GM19468 (cell line): ENCODE measurements around the gene SLC44A1.

Experiments used
- ATAC-seq: cut with Tn5 transposase; IDR thresholded peaks from one replicate; pipeline ENCODE4 v1.9.1; 2021; ENCODE audit warnings: mild to moderate bottlenecking, moderate library complexity, moderate number of reproducible peaks; ENCODE audit not compliant: unreplicated experiment; ENCODE audit errors: extremely low read depth

SLC44A1 gene

GRCh38 chr9:105296445-105296844 is 52.0 kb downstream of the SLC44A1 start:
- ATAC-seq: no peak

GRCh38 chr9:105296877-105297287 is 52.4 kb downstream of the SLC44A1 start:
- no peak for ATAC-seq

DNA sequence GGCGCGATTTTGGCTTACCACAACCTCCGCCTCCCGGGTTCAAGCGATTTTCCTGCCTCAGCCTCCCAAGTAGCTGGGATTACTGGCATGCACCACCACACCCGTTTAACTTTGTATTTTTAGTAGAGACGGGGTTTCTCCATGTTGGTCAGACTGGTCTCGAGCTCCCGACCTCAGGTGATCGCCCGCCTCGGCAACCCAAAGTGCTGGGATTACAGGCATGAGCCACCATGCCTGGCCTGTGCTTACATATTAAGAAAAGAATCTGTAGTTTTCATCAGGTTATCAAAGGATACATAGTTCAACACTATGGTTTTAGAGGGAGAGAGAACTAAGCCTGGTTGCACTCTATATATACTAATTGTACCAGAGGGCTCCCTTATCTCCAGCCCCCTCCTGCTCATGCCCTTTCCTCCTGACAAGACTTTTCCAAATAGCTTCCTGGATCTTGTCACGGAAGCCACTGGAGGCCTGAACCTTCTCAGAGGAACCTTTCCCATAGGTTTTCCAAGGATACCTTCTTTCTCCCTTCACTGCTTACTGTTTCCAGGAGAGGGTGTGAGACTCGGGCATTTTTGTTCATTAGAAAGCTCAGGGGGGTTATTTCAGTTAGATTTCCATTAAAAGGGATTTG is 53.1 kb downstream of the SLC44A1 start:
- no peak for ATAC-seq

DNA sequence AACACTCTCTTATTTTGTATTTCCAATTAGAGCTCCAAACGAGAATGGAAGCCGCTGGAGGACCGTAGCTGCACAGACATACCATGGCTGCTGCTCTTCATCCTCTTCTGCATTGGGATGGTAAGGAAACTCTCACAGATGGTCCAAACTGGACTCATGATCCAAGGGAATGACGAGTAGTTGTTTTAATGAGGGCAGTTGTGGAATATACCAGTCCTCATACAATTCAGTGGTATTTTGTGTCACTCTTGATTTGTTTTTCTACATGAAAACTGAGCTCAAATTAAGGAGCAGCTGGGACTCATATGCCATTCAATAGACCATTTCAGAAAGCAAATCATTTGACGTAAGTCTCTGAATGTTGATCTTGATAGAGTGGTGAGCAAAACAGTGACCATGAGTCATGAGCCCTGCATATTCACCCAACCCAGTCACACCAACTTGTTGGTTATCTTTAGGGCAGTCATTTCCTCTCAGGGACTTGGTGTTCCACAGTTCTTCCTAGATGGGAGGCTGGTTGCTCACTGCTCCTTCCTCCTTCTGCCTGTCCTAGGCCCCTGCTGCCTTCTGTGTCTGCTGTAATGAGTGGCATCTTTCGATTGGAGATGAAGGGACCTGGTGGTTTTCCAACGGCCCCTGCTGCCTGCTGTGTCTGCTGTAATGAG is 54.9 kb downstream of the SLC44A1 start:
- no peak for ATAC-seq

- no peak for ATAC-seq
Observed at GRCh38 chr9:105302728-105303127, 58.3 kb downstream of the SLC44A1 start.

GRCh38 chr9:105305856-105306255 is 61.4 kb downstream of the SLC44A1 start:
- ATAC-seq: no peak

DNA sequence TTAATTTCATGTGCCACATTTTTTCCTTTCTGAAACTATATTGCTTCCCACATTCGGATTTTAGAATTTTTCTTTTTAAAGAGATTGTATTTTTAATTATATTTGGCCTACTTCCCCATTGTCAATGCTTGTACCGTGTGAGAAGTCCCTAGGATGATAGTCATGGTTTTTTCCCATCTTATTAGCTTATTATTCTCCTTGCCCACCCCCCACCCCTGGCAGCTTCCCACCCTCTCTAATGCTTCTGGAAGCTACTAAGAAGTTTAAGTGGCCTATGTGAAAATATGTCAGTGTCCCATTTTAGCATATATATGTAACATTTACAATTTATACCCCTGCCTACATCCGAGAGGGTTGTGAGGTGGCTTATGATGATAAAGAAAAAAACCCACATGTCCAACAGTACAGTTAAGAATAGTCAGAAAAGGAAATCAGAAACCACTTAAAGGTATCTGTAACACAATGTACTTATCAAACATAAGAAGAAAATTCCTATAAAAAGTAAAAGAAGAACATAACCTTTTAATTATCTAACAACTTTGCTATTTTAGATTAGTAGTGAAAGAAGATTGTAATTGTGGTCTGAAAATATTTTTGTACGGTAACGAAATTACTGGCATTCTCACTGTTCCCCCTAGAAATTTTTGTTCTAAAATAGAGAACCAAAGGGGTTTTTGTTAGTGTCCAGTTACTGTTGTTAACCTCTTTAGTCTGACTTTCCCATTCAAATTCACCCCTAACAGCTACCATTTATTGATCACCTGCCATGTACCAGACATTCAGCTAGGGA is 62.1 kb downstream of the SLC44A1 start:
- no peak for ATAC-seq

- no peak for ATAC-seq
Observed at GRCh38 chr9:105307591-105308130, 63.2 kb downstream of the SLC44A1 start.

- ATAC-seq: no peak
Observed at GRCh38 chr9:105308461-105309341, 64.2 kb downstream of the SLC44A1 start.

DNA sequence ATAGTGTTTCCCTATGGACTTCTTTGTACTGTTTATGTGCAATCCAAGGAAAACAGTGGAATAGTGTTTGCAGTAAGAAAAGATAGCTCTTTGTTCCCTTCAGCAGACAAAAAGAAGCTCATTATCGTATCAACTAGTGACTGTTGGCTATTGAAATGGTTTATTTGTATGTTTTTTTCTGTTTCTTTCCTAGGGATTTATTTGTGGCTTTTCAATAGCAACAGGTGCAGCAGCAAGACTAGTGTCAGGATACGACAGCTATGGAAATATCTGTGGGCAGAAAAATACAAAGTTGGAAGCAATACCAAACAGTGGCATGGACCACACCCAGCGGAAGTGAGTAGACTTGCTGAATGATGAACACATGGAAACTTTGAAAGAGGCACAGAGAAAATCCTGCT is 65.1 kb downstream of the SLC44A1 start:
- ATAC-seq: no peak

DNA sequence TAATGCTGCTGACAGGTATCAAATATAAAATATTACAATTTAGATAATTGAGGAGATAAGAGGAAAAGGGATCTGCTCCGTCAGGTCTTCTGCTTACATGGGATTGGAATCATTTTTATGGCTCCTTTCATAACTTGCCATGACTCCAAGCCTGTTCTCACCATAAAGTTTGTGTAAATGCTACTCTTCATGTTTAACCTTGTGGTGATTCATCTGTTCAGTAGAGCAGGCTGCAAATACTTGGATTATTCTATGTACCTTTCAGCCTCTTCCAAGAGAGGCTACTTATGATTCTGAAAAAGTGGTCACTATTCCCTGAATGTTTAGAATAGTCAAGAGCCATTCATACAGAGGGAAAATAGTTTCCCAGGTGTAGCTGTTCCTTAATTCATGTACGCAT is 66.9 kb downstream of the SLC44A1 start:
- no peak for ATAC-seq

GRCh38 chr9:105313238-105313637 is 68.8 kb downstream of the SLC44A1 start:
- no peak for ATAC-seq

DNA sequence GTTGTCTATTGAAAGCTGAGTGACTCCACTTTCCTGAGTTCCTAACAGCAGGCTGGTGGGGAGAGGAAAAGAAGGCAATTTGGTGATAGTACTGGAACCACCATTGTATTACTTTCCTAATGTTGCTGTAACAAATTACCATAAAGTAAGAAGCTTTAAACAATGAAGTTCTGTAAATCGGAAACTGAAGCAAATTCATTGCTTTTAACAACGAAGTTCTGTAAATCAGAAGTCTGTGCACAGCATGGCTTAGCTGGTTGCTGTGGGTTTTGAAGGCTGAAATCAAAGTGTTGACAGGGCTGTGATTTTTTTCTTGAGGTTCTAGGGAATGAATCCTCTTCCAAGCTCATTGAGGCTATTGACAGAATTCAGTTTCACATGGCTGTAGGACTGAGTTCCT is 72.3 kb downstream of the SLC44A1 start:
- ATAC-seq: no peak

- no peak for ATAC-seq
Observed at GRCh38 chr9:105318729-105319191, 74.3 kb downstream of the SLC44A1 start.

DNA sequence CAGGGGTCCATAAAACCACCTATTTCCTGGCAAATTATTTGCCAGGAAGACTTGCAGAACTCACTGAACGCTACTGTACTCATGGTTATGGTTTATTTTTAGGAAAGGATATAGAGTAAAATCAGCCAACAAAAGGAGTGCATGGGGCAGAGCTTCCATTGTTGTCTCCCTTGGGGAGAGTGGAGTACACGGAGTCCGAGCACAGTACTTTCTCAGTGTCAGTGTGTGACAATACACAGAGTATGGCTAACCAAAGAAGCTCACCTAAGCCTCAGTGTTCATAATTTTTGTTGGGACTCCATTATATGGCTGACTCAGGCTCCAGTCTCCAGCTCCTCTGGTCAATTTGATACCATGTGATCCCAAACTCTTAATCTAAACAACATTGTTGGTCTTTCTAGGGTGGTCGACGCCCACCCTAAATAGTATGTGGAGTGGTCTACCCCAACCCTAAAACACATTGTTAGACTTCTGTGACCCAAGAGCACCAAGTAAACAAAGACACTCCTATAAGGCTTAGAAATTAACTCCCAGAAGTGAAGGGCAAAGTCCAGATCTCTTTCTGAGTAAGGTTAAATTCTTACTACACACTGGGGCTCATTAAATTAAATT is 74.9 kb downstream of the SLC44A1 start:
- no peak for ATAC-seq

DNA sequence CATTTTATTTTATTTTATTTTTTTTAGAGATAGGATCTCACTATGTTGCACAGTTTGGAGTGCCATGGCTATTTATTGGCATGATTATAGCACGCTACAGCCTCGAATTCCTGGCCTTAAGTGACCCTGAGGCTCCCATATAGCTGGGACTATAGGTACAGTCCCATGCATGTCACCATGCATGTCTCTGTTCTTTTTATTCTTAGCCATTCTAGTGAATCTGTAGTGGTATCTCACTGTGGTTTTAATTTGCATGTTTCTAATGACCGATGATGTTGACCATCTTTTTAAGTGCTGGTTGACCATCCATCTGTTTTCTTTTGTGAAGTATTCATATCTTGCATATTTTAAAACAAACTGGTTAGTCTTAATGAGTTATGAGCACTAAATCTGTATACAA is 76.1 kb downstream of the SLC44A1 start:
- no peak for ATAC-seq

DNA sequence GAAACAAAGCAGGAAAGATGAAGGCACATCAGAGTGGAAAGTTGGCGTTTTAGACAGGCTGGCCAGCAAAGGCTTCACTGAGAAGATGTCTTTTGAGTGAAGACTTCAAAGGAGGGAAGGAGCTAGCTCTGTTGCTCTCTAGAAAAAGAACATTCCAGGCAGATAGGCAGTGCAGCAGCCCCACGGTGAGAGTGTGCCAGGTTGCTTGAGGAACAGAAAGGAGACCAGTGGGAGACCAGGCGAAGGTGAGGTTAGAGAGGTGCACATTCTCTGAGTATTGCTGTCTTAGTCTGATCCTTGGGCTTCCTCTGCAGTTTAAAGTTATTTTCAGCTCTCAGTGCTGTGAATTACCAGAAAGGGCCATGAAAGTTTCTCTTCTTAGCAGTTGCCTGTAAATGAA is 83.8 kb downstream of the SLC44A1 start:
- ATAC-seq: no peak

- no peak for ATAC-seq
Observed at GRCh38 chr9:105328872-105329718, 84.6 kb downstream of the SLC44A1 start.

DNA sequence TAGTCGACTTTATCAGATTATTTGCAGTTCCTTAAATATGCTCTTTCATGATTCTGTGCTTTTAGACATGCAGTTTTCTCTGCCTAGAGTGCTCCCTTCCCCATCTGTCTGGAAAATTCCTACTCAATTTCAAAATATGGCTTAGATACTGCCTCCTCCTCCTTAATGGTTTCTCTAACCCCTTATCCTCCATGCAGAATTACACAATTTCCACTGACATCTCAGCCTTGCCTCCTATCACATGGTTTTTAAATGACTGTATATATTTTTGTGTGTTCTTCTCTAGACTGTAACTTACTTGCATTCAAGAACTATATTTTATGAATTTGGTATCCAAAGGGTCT is 85.2 kb downstream of the SLC44A1 start:
- ATAC-seq: no peak
